Fibroblast of lung (primary cell): ENCODE data around the gene PAPOLG. TPM values are rescaled to one million over a fixed set of nuclear protein-coding genes. Genes with fewer than 3 reads are reported as not detected.

Experiments
- DNase-seq, 2 donors: peaks; one replicate each; pipeline versions ENCODE4 v3.0.0 to v3.0.0-alpha.2; 2010; ENCODE audit warnings: low read depth in 2 of 2
- H2AFZ ChIP-seq: 2 replicates; pipeline ENCODE4 v1.5.1; 2012; ENCODE audit warnings: low read length, control low read depth, inconsistent platforms
- H3K27ac ChIP-seq: 2 replicates; pipeline ENCODE4 v1.5.1; 2011; ENCODE audit warnings: low read length, control low read depth; ENCODE audit not compliant: insufficient read depth
- H3K27me3 ChIP-seq: 2 replicates; pipeline ENCODE4 v1.5.1; 2011; ENCODE audit warnings: mild to moderate bottlenecking, low read length; ENCODE audit not compliant: control insufficient read depth, insufficient read depth
- H3K36me3 ChIP-seq: 2 replicates; pipeline ENCODE4 v1.5.1; 2011; ENCODE audit warnings: low read length; ENCODE audit not compliant: control insufficient read depth, insufficient read depth
- H3K4me1 ChIP-seq: 2 replicates; pipeline ENCODE4 v1.5.1; 2011; ENCODE audit warnings: low read length; ENCODE audit not compliant: control insufficient read depth, insufficient read depth; ENCODE audit errors: extremely low read depth
- H3K4me2 ChIP-seq: 2 replicates; pipeline ENCODE4 v1.5.1; 2011; ENCODE audit warnings: low read length, control low read depth; ENCODE audit not compliant: insufficient read depth; ENCODE audit errors: extremely low read depth
- H3K4me3 ChIP-seq, 4 experiments: fragments of 200-600 bp in 1 of 4; sonication (generic) in 1 of 4; replicated peaks in 1 of 4; 2 replicates each; pipeline ENCODE4 v1.5.1; 2011 to 2016; ENCODE audit warnings: low read length in 4 of 4, low read depth in 3 of 4, mild to moderate bottlenecking in 3 of 4, control low read depth in 2 of 4, inconsistent platforms in 1 of 4, mixed read lengths in 1 of 4; ENCODE audit not compliant: insufficient read depth in 1 of 4; ENCODE audit errors: control extremely low read depth in 1 of 4
- H3K79me2 ChIP-seq: 2 replicates; pipeline ENCODE4 v1.5.1; 2012; ENCODE audit warnings: mild to moderate bottlenecking, low read length, inconsistent platforms; ENCODE audit not compliant: control insufficient read depth, insufficient read depth
- H3K9ac ChIP-seq: 2 replicates; pipeline ENCODE4 v1.5.1; 2011; ENCODE audit warnings: mild to moderate bottlenecking, low read length, control low read depth; ENCODE audit not compliant: insufficient read depth
- H3K9me3 ChIP-seq: 2 replicates; pipeline ENCODE4 v1.5.1; 2012; ENCODE audit warnings: low read depth, low read length; ENCODE audit not compliant: control insufficient read depth, insufficient read depth
- H4K20me1 ChIP-seq: 2 replicates; pipeline ENCODE4 v1.5.1; 2011; ENCODE audit warnings: low read length; ENCODE audit not compliant: control insufficient read depth, insufficient read depth; ENCODE audit errors: extremely low read depth
- CTCF ChIP-seq, 2 donors: IDR thresholded peaks in 1 of 2; conservative IDR thresholded peaks in 1 of 2; 1 replicate in 1 of 2; 2 replicates in 1 of 2; pipeline ENCODE4 v1.5.1; 2011 to 2012; ENCODE audit warnings: low read length in 2 of 2, control low read depth in 1 of 2, inconsistent platforms in 1 of 2, low read depth in 1 of 2, mild to moderate bottlenecking in 1 of 2
- EZH2 ChIP-seq: IDR thresholded peaks from 2 replicates; pipeline ENCODE4 v1.5.1; 2012; ENCODE audit warnings: low read length, control low read depth, mild to moderate bottlenecking; ENCODE audit errors: missing control alignments
- polyA plus RNA-seq, 2 donors: library from polyadenylated mRNA; depleted of rRNA in 1 of 2; stranded (reverse) in 1 of 2; unstranded in 1 of 2; fragments of >200 nt; gene quantifications; 2 replicates each; pipeline ENCODE4 v1.2.1, GENCODE V29; 2011 to 2012; ENCODE audit warnings: missing spikeins in 1 of 2
- total RNA-seq: library from RNA; depleted of rRNA; stranded (reverse); fragments of >200 nt; gene quantifications from 2 replicates; pipeline ENCODE4 v1.2.1, GENCODE V29; 2014

PAPOLG gene
- total and polyA plus RNA-seq, 2 donors (not counting 1 experiment from before 2014, with no cell fraction given), result 11.2 to 11.9 TPM

GRCh38 chr2:60710707-60711106 lies 45.4 kb upstream of the PAPOLG start:
- Histone ChIP-seq H3K36me3 (no peaks in the 10 kb centered on the region), H3K9me3 (no peaks in the 10 kb centered on the region), H3K27me3 (no peaks in the 10 kb centered on the region), H3K4me1 (no peaks in the 10 kb centered on the region), H4K20me1 (no peaks in the 10 kb centered on the region), H3K9ac (no peak overlapping the region), H3K4me2 (no peak overlapping the region), H3K27ac (no peak overlapping the region), H3K4me3 (no peak overlapping the region), H2AFZ (peak overlapping the region; percentile 9), H3K79me2 (no peaks in the 10 kb centered on the region)
- DNase-seq, result no peak
- no peak for TF ChIP-seq EZH2
- no peak for TF ChIP-seq CTCF (conservative IDR thresholded peaks at IDR 0.05 in 1 of 2, IDR thresholded peaks at IDR 0.05 in 1 of 2; ENCODE audit: low read depth in 1 of 2, low read length in 2 of 2)

- H2AFZ ChIP-seq, result no peak overlapping the region
- H4K20me1 ChIP-seq, result no peaks in the 10 kb centered on the region
- no peaks in the 10 kb centered on the region for H3K36me3 ChIP-seq
- no peak overlapping the region for H3K9ac ChIP-seq
- H3K79me2 ChIP-seq, result no peaks in the 10 kb centered on the region
- DNase-seq, result no peak
- no peak overlapping the region for H3K4me2 ChIP-seq
- no peak overlapping the region for H3K4me3 ChIP-seq
- TF ChIP-seq CTCF (conservative IDR thresholded peaks at IDR 0.05 in 1 of 2, IDR thresholded peaks at IDR 0.05 in 1 of 2; ENCODE audit: low read depth in 1 of 2, low read length in 2 of 2) (no peak), EZH2 (no peak)
- H3K4me1 ChIP-seq, result no peaks in the 10 kb centered on the region
- no peaks in the 10 kb centered on the region for H3K9me3 ChIP-seq
- H3K27me3 ChIP-seq, result no peaks in the 10 kb centered on the region
- H3K27ac ChIP-seq, result no peak overlapping the region
Observed at GRCh38 chr2:60715561-60715960, 40.5 kb upstream of the PAPOLG start.

- no peaks in the 10 kb centered on the region for H3K9me3 ChIP-seq
- no peak overlapping the region for H3K9ac ChIP-seq
- no peak for DNase-seq
- H2AFZ ChIP-seq, result no peak overlapping the region
- no peak overlapping the region for H3K4me2 ChIP-seq
- H3K4me3 ChIP-seq, result no peak overlapping the region
- H3K27ac ChIP-seq, result no peak overlapping the region
- H4K20me1 ChIP-seq, result no peaks in the 10 kb centered on the region
- H3K4me1 ChIP-seq, result no peaks in the 10 kb centered on the region
- H3K79me2 ChIP-seq, result no peaks in the 10 kb centered on the region
- no peaks in the 10 kb centered on the region for H3K27me3 ChIP-seq
- no peaks in the 10 kb centered on the region for H3K36me3 ChIP-seq
- TF ChIP-seq EZH2 (no peak), CTCF (conservative IDR thresholded peaks at IDR 0.05 in 1 of 2, IDR thresholded peaks at IDR 0.05 in 1 of 2; ENCODE audit: low read depth in 1 of 2, low read length in 2 of 2) (no peak)
Observed at GRCh38 chr2:60717691-60718090, 38.4 kb upstream of the PAPOLG start.
